Lower lobe of right lung (tissue), 2 donors: ENCODE measurements around the gene ZBTB12. TPM values are rescaled to one million over a fixed set of nuclear protein-coding genes. Genes with fewer than 3 reads are reported as not detected.

Experiments
- ATAC-seq, 2 donors: fragments of 200-7000 bp; cut with Tn5 transposase; one replicate each; pipeline ENCODE4 v1.9.1; 2020 to 2022; ENCODE audit warnings: mild to moderate bottlenecking in 2 of 2, moderate library complexity in 2 of 2
- DNase-seq: peaks from one replicate; pipeline ENCODE4 v3.0.0-alpha.2; 2020
- H3K27ac ChIP-seq: fragments of 200-600 bp; one replicate; pipeline ENCODE4 v1.8.0; 2022
- H3K27me3 ChIP-seq: fragments of 200-600 bp; one replicate; pipeline ENCODE4 v1.8.0; 2022; ENCODE audit warnings: low read depth
- H3K36me3 ChIP-seq: fragments of 200-600 bp; one replicate; pipeline ENCODE4 v1.8.0; 2022; ENCODE audit warnings: mild to moderate bottlenecking
- H3K4me1 ChIP-seq: fragments of 200-600 bp; one replicate; pipeline ENCODE4 v1.8.0; 2022
- H3K4me3 ChIP-seq: fragments of 200-600 bp; one replicate; pipeline ENCODE4 v1.8.0; 2022; ENCODE audit warnings: mild to moderate bottlenecking
- H3K9me3 ChIP-seq: fragments of 200-600 bp; one replicate; pipeline ENCODE4 v1.8.0; 2022
- intact Hi-C: fragments of 100-400 bp; cut with DNase I; formaldehyde crosslinking; loops from one replicate; pipeline ENCODE4 v1.11.0; 2022
- total RNA-seq: library from RNA; stranded (reverse); fragmentation: NEBNext Ultra II Directional; extraction: Animal tissue kit (Norgen Biotek cat#: 25700); gene quantifications from one replicate; pipeline ENCODE4 v1.2.1, GENCODE V29; 2021
- TF ChIP-seq, protein P1 (sequence below): fragments of 200-600 bp; IDR thresholded peaks from one replicate; pipeline ENCODE4 v1.8.0; 2022; ENCODE audit warnings: antibody characterized with exemption, mild to moderate bottlenecking
- donor health status: DM: no; HTN: yes; CAD: no; lungs with severe emphysema.

The ZBTB12 gene
- total RNA-seq, 1 donor from 2014 or later: 5.1 TPM

GRCh38 chr6:31898383-31899011, 3.4 kb downstream of the ZBTB12 start:
- peak overlapping the region; percentile 97 for H3K4me3 ChIP-seq
- H3K4me1 ChIP-seq: peaks cover 39% of the 10 kb centered on the region
- H3K9me3 ChIP-seq: no peaks in the 10 kb centered on the region
- TF ChIP-seq, protein P1, sequence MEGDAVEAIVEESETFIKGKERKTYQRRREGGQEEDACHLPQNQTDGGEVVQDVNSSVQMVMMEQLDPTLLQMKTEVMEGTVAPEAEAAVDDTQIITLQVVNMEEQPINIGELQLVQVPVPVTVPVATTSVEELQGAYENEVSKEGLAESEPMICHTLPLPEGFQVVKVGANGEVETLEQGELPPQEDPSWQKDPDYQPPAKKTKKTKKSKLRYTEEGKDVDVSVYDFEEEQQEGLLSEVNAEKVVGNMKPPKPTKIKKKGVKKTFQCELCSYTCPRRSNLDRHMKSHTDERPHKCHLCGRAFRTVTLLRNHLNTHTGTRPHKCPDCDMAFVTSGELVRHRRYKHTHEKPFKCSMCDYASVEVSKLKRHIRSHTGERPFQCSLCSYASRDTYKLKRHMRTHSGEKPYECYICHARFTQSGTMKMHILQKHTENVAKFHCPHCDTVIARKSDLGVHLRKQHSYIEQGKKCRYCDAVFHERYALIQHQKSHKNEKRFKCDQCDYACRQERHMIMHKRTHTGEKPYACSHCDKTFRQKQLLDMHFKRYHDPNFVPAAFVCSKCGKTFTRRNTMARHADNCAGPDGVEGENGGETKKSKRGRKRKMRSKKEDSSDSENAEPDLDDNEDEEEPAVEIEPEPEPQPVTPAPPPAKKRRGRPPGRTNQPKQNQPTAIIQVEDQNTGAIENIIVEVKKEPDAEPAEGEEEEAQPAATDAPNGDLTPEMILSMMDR: no peak
- intact Hi-C loops: no loop called here
- peak overlapping the region; percentile 84 for H3K27ac ChIP-seq
- peaks cover 26% of the 10 kb centered on the region for H3K36me3 ChIP-seq
- DNase-seq (no peak), ATAC-seq (peak in 1 of 2 donors; percentile 59)
- H3K27me3 ChIP-seq: no peaks in the 10 kb centered on the region

- TF ChIP-seq, protein P1: no peak
- Histone ChIP-seq H3K4me3 (peak within 1 kb of the TSS; percentile 97), H3K27ac (peak within 1 kb of the TSS; percentile 84), H3K4me1 (peaks cover 36% of the 10 kb centered on the region), H3K36me3 (peaks cover 33% of the 10 kb centered on the region), H3K9me3 (no peaks in the 10 kb centered on the region), H3K27me3 (no peaks in the 10 kb centered on the region)
- ATAC-seq (peak; percentile 76 to 83), DNase-seq (peak; percentile 89)
- intact Hi-C loops: no loop called here
These were observed 4.1 kb downstream of the ZBTB12 start, which contains the start of gene EHMT2 for GRCh38 chr6:31897612-31898382. Gene EHMT2 (minus strand): TSS chr6:31897698. CDS start chr6:31897677, 21 bp downstream.

GRCh38 chr6:31896856-31897611, 4.9 kb downstream of the ZBTB12 start:
- no peaks in the 10 kb centered on the region for H3K9me3 ChIP-seq
- ATAC-seq (no peak), DNase-seq (no peak)
- H3K36me3 ChIP-seq: peaks cover 41% of the 10 kb centered on the region
- H3K4me1 ChIP-seq: peaks cover 31% of the 10 kb centered on the region
- TF ChIP-seq, protein P1: no peak
- H3K27ac ChIP-seq: peak overlapping the region; percentile 84
- intact Hi-C loops: no loop called here
- H3K27me3 ChIP-seq: no peaks in the 10 kb centered on the region
- H3K4me3 ChIP-seq: peak overlapping the region; percentile 97

DNA sequence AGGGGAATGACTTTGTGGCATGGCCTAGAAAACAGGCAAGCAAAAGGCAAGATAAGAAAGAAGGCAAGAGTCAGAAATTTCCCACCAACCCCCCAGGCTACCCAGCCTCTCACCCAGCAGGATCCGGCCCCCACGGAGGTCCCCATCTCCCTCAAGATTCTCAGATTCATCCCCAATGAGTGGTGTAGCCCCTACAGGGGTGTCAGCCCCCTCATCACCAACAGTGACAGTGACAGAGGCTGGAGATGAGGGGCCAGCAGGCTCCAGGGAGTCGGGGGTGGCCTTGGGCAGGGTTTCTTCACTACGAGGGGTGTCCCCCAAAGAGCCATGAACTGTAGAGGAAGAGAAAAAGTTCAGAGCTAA, 5.4 kb downstream of the ZBTB12 start:
- DNase-seq (no peak), ATAC-seq (no peak)
- intact Hi-C loops: no loop called here
- Histone ChIP-seq H3K4me3 (peak overlapping the region; percentile 97), H3K27me3 (no peaks in the 10 kb centered on the region), H3K27ac (peak overlapping the region; percentile 84), H3K9me3 (no peaks in the 10 kb centered on the region), H3K36me3 (peaks cover 46% of the 10 kb centered on the region), H3K4me1 (peaks cover 31% of the 10 kb centered on the region)
- TF ChIP-seq, protein P1: no peak

GRCh38 chr6:31892821-31893220, 9.1 kb downstream of the ZBTB12 start:
- Histone ChIP-seq H3K4me1 (peaks cover 10% of the 10 kb centered on the region), H3K9me3 (no peaks in the 10 kb centered on the region), H3K27me3 (no peaks in the 10 kb centered on the region), H3K27ac (no peak overlapping the region), H3K36me3 (peaks cover 69% of the 10 kb centered on the region), H3K4me3 (no peak overlapping the region)
- DNase-seq (no peak), ATAC-seq (no peak)
- intact Hi-C loops: no loop called here
- TF ChIP-seq, protein P1: no peak
